Measurements from ENCODE around the gene EDDM13.
"Not testable (repeated sequence)": the region's sequence is repeated elsewhere in the genome, so short reads cannot be mapped to it uniquely, and the experiment has no call there.

Gene EDDM13

GRCh38 chr19:56253737-56254136 is 18.8 kb upstream of the EDDM13 start:
- Histone ChIP-seq H3K4me3 (replicated peaks; ENCODE audit: insufficient read depth, low read length) (no peak overlapping the region), H3K27ac (replicated peaks) (no peak overlapping the region), H3K27me3 (ENCODE audit: insufficient read depth, poor library complexity, severe bottlenecking) (no peaks in the 10 kb centered on the region)
- DNase-seq (ENCODE audit: low read depth in 1 of 2, low spot score in 1 of 2), result peak; percentile 26 to 52
- TF ChIP-seq, protein P1, sequence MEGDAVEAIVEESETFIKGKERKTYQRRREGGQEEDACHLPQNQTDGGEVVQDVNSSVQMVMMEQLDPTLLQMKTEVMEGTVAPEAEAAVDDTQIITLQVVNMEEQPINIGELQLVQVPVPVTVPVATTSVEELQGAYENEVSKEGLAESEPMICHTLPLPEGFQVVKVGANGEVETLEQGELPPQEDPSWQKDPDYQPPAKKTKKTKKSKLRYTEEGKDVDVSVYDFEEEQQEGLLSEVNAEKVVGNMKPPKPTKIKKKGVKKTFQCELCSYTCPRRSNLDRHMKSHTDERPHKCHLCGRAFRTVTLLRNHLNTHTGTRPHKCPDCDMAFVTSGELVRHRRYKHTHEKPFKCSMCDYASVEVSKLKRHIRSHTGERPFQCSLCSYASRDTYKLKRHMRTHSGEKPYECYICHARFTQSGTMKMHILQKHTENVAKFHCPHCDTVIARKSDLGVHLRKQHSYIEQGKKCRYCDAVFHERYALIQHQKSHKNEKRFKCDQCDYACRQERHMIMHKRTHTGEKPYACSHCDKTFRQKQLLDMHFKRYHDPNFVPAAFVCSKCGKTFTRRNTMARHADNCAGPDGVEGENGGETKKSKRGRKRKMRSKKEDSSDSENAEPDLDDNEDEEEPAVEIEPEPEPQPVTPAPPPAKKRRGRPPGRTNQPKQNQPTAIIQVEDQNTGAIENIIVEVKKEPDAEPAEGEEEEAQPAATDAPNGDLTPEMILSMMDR (IDR thresholded peaks at IDR 0.05; ENCODE audit: insufficient read depth, low read length), result peak; percentile 2
- TF ChIP-seq, protein P2, sequence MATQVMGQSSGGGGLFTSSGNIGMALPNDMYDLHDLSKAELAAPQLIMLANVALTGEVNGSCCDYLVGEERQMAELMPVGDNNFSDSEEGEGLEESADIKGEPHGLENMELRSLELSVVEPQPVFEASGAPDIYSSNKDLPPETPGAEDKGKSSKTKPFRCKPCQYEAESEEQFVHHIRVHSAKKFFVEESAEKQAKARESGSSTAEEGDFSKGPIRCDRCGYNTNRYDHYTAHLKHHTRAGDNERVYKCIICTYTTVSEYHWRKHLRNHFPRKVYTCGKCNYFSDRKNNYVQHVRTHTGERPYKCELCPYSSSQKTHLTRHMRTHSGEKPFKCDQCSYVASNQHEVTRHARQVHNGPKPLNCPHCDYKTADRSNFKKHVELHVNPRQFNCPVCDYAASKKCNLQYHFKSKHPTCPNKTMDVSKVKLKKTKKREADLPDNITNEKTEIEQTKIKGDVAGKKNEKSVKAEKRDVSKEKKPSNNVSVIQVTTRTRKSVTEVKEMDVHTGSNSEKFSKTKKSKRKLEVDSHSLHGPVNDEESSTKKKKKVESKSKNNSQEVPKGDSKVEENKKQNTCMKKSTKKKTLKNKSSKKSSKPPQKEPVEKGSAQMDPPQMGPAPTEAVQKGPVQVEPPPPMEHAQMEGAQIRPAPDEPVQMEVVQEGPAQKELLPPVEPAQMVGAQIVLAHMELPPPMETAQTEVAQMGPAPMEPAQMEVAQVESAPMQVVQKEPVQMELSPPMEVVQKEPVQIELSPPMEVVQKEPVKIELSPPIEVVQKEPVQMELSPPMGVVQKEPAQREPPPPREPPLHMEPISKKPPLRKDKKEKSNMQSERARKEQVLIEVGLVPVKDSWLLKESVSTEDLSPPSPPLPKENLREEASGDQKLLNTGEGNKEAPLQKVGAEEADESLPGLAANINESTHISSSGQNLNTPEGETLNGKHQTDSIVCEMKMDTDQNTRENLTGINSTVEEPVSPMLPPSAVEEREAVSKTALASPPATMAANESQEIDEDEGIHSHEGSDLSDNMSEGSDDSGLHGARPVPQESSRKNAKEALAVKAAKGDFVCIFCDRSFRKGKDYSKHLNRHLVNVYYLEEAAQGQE (IDR thresholded peaks at IDR 0.05; ENCODE audit: insufficient replicate concordance, low read depth), result no peak

GRCh38 chr19:56258272-56258671 is 14.3 kb upstream of the EDDM13 start:
- H3K27ac ChIP-seq (replicated peaks), result no peak overlapping the region
- H3K4me3 ChIP-seq (replicated peaks; ENCODE audit: insufficient read depth, low read length), result no peak overlapping the region
- H3K27me3 ChIP-seq (ENCODE audit: insufficient read depth, poor library complexity, severe bottlenecking), result no peaks in the 10 kb centered on the region
- TF ChIP-seq, protein P1 (IDR thresholded peaks at IDR 0.05; ENCODE audit: insufficient read depth, low read length), result no peak
- TF ChIP-seq GABPA (IDR thresholded peaks at IDR 0.05; ENCODE audit: low read depth) (no peak), SPI1 (IDR thresholded peaks at IDR 0.05; ENCODE audit: borderline replicate concordance, low read depth) (no peak)
- TF ChIP-seq, protein P2 (IDR thresholded peaks at IDR 0.05; ENCODE audit: insufficient replicate concordance, low read depth), result no peak
- DNase-seq (ENCODE audit: low read depth in 1 of 2, low spot score in 1 of 2), result no peak

- no peak overlapping the region for H3K27ac ChIP-seq (replicated peaks)
- no peak overlapping the region for H3K4me3 ChIP-seq (replicated peaks; ENCODE audit: insufficient read depth, low read length)
- TF ChIP-seq SPI1 (IDR thresholded peaks at IDR 0.05; ENCODE audit: borderline replicate concordance, low read depth) (no peak), POLR2AphosphoS5 (IDR thresholded peaks at IDR 0.05; ENCODE audit: low read depth) (no peak), GABPA (IDR thresholded peaks at IDR 0.05; ENCODE audit: low read depth) (no peak)
- TF ChIP-seq, protein P1 (IDR thresholded peaks at IDR 0.05; ENCODE audit: insufficient read depth, low read length), result no peak
- TF ChIP-seq, protein P2 (IDR thresholded peaks at IDR 0.05; ENCODE audit: insufficient replicate concordance, low read depth), result no peak
- DNase-seq (ENCODE audit: low read depth in 1 of 2, low spot score in 1 of 2), result no peak
- no peaks in the 10 kb centered on the region for H3K27me3 ChIP-seq (ENCODE audit: insufficient read depth, poor library complexity, severe bottlenecking)
These were observed 11.4 kb upstream of the EDDM13 start for GRCh38 chr19:56261145-56261544.

GRCh38 chr19:56261932-56262331 is 10.6 kb upstream of the EDDM13 start:
- H3K27me3 ChIP-seq (ENCODE audit: insufficient read depth, poor library complexity, severe bottlenecking); H3K4me3 ChIP-seq (replicated peaks; ENCODE audit: insufficient read depth, low read length); H3K27ac ChIP-seq (replicated peaks); DNase-seq (ENCODE audit: low read depth in 1 of 2, low spot score in 1 of 2): not testable (repeated sequence)

Measured in HL-60 (cell line).